ENCODE data around the gene GFER. TPM values are rescaled to one million over a fixed set of nuclear protein-coding genes. Genes with fewer than 3 reads are reported as not detected.

The GFER gene
- total and polyA plus RNA-seq, 2 of the 8 experiments (the other 6 are each of a cell fraction or from before 2014, with no cell fraction given): 17.7 to 37.9 TPM

DNA sequence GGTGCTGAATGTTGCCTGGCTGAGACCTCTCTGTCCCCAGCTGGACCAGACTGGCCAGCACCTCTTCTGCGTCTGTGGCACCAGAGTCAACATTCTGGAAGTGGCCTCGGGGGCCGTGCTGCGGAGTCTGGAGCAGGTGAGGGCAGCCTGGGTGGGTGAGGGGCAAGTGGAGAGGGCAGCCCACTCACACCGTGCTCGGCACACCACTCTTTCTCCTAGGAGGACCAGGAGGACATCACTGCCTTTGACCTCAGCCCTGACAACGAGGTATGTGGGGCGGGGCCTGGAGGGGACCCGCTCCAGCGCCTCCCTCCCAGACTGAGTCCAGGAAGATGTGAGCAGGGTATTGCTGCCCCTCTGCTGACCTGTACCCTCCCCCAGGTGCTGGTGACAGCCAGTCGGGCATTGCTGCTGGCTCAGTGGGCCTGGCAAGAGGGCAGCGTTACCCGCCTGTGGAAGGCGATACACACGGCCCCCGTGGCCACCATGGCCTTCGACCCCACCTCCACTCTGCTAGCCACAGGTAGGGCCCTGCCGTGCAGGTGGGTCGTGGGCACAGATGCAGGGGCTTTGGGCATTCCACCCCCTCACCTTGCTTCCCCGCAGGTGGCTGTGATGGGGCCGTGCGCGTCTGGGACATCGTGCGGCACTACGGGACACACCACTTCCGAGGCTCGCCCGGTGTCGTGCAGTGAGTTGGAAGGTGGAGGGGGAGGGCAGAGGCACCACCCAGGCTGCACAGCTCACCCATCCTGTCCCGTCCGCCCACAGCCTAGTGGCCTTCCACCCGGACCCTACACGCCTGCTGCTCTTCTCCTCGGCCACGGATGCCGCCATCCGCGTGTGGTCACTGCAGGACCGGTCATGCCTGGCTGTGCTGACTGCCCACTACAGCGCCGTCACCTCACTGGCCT, 9.6 kb upstream of the GFER start (continued):
- TF ChIP-seq, protein P1, sequence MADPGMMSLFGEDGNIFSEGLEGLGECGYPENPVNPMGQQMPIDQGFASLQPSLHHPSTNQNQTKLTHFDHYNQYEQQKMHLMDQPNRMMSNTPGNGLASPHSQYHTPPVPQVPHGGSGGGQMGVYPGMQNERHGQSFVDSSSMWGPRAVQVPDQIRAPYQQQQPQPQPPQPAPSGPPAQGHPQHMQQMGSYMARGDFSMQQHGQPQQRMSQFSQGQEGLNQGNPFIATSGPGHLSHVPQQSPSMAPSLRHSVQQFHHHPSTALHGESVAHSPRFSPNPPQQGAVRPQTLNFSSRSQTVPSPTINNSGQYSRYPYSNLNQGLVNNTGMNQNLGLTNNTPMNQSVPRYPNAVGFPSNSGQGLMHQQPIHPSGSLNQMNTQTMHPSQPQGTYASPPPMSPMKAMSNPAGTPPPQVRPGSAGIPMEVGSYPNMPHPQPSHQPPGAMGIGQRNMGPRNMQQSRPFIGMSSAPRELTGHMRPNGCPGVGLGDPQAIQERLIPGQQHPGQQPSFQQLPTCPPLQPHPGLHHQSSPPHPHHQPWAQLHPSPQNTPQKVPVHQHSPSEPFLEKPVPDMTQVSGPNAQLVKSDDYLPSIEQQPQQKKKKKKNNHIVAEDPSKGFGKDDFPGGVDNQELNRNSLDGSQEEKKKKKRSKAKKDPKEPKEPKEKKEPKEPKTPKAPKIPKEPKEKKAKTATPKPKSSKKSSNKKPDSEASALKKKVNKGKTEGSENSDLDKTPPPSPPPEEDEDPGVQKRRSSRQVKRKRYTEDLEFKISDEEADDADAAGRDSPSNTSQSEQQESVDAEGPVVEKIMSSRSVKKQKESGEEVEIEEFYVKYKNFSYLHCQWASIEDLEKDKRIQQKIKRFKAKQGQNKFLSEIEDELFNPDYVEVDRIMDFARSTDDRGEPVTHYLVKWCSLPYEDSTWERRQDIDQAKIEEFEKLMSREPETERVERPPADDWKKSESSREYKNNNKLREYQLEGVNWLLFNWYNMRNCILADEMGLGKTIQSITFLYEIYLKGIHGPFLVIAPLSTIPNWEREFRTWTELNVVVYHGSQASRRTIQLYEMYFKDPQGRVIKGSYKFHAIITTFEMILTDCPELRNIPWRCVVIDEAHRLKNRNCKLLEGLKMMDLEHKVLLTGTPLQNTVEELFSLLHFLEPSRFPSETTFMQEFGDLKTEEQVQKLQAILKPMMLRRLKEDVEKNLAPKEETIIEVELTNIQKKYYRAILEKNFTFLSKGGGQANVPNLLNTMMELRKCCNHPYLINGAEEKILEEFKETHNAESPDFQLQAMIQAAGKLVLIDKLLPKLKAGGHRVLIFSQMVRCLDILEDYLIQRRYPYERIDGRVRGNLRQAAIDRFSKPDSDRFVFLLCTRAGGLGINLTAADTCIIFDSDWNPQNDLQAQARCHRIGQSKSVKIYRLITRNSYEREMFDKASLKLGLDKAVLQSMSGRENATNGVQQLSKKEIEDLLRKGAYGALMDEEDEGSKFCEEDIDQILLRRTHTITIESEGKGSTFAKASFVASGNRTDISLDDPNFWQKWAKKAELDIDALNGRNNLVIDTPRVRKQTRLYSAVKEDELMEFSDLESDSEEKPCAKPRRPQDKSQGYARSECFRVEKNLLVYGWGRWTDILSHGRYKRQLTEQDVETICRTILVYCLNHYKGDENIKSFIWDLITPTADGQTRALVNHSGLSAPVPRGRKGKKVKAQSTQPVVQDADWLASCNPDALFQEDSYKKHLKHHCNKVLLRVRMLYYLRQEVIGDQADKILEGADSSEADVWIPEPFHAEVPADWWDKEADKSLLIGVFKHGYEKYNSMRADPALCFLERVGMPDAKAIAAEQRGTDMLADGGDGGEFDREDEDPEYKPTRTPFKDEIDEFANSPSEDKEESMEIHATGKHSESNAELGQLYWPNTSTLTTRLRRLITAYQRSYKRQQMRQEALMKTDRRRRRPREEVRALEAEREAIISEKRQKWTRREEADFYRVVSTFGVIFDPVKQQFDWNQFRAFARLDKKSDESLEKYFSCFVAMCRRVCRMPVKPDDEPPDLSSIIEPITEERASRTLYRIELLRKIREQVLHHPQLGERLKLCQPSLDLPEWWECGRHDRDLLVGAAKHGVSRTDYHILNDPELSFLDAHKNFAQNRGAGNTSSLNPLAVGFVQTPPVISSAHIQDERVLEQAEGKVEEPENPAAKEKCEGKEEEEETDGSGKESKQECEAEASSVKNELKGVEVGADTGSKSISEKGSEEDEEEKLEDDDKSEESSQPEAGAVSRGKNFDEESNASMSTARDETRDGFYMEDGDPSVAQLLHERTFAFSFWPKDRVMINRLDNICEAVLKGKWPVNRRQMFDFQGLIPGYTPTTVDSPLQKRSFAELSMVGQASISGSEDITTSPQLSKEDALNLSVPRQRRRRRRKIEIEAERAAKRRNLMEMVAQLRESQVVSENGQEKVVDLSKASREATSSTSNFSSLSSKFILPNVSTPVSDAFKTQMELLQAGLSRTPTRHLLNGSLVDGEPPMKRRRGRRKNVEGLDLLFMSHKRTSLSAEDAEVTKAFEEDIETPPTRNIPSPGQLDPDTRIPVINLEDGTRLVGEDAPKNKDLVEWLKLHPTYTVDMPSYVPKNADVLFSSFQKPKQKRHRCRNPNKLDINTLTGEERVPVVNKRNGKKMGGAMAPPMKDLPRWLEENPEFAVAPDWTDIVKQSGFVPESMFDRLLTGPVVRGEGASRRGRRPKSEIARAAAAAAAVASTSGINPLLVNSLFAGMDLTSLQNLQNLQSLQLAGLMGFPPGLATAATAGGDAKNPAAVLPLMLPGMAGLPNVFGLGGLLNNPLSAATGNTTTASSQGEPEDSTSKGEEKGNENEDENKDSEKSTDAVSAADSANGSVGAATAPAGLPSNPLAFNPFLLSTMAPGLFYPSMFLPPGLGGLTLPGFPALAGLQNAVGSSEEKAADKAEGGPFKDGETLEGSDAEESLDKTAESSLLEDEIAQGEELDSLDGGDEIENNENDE (IDR thresholded peaks at IDR 0.05; ENCODE audit: insufficient replicate concordance, low read length): no peak
- TF ChIP-seq GTF2F1 (IDR thresholded peaks at IDR 0.05; ENCODE audit: borderline replicate concordance, low read depth, low read length) (no peak), ATF3 (IDR thresholded peaks at IDR 0.05; ENCODE audit: insufficient read depth, low read depth, low read length) (no peak), TAF7 (optimal IDR thresholded peaks at IDR 0.05; ENCODE audit: borderline replicate concordance, low read depth, low read length) (no peak)
